Activated B cell treated with CpG ODN at 0.5 μM for 24 hours (primary cell): ENCODE results near the gene CDH26. TPM values are rescaled to one million over a fixed set of nuclear protein-coding genes. Genes with fewer than 3 reads are reported as not detected.

Source experiments
- ATAC-seq: fragments of 200-7000 bp; cut with Tn5 transposase; one replicate; pipeline ENCODE4 v1.10.0; 2021; ENCODE audit warnings: low read depth, mild to moderate bottlenecking, moderate library complexity
- CTCF ChIA-PET: fragments of 350-600 bp; sonication (Branson Sonifier 250); formaldehyde crosslinking; loops from one replicate; lab custom pipeline; 2021; ENCODE audit warnings: antibody characterized with exemption; lab: Charles Lee
- POLR2A ChIA-PET: fragments of 350-600 bp; sonication (Branson Sonifier 250); formaldehyde crosslinking; loops from one replicate; lab custom pipeline; 2021; ENCODE audit warnings: antibody characterized with exemption; lab: Charles Lee
- DNase-seq: peaks from one replicate; pipeline ENCODE4 v3.0.0; 2022
- H3K27ac Mint-ChIP-seq: one replicate; pipeline ENCODE4 v1.8.0; 2020; ENCODE audit warnings: mixed read lengths
- H3K27me3 Mint-ChIP-seq: one replicate; pipeline ENCODE4 v1.8.0; 2021; ENCODE audit warnings: mixed read lengths
- H3K36me3 Mint-ChIP-seq: one replicate; pipeline ENCODE4 v1.8.0; 2021; ENCODE audit warnings: low read depth, mixed read lengths
- H3K4me1 Mint-ChIP-seq: one replicate; pipeline ENCODE4 v1.8.0; 2021; ENCODE audit warnings: mixed read lengths
- H3K4me3 Mint-ChIP-seq: one replicate; pipeline ENCODE4 v1.8.0; 2020; ENCODE audit warnings: mild to moderate bottlenecking, mixed read lengths
- H3K9me3 Mint-ChIP-seq: one replicate; pipeline ENCODE4 v1.8.0; 2020; ENCODE audit warnings: mixed read lengths
- intact Hi-C: fragments of 100-400 bp; cut with micrococcal nuclease; formaldehyde crosslinking; loops from one replicate; pipeline ENCODE4 v1.15.1; 2024
- total RNA-seq: library from RNA; stranded (reverse); gene quantifications from 2 replicates; pipeline ENCODE4 v1.2.3, GENCODE V29; 2022
- TF ChIP-seq, protein P1 (sequence below): fragments of 200-600 bp; IDR thresholded peaks from one replicate; pipeline ENCODE4 v1.8.0; 2022; ENCODE audit warnings: antibody characterized with exemption, mild to moderate bottlenecking

The CDH26 gene
- total RNA-seq, 1 donor from 2014 or later = 1.4 TPM

- intact Hi-C loops = no loop called here
- ChIA-PET POLR2A (no interaction called here), CTCF (no interaction called here)
- no peaks in the 10 kb centered on the region for H3K27me3 Mint-ChIP-seq
- DNase-seq = no peak
- no peaks in the 10 kb centered on the region for H3K9me3 Mint-ChIP-seq
- TF ChIP-seq, protein P1, sequence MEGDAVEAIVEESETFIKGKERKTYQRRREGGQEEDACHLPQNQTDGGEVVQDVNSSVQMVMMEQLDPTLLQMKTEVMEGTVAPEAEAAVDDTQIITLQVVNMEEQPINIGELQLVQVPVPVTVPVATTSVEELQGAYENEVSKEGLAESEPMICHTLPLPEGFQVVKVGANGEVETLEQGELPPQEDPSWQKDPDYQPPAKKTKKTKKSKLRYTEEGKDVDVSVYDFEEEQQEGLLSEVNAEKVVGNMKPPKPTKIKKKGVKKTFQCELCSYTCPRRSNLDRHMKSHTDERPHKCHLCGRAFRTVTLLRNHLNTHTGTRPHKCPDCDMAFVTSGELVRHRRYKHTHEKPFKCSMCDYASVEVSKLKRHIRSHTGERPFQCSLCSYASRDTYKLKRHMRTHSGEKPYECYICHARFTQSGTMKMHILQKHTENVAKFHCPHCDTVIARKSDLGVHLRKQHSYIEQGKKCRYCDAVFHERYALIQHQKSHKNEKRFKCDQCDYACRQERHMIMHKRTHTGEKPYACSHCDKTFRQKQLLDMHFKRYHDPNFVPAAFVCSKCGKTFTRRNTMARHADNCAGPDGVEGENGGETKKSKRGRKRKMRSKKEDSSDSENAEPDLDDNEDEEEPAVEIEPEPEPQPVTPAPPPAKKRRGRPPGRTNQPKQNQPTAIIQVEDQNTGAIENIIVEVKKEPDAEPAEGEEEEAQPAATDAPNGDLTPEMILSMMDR = no peak
- ATAC-seq = no peak
- H3K4me3 Mint-ChIP-seq = no peak overlapping the region
- peaks cover 13% of the 10 kb centered on the region for H3K4me1 Mint-ChIP-seq
- no peak overlapping the region for H3K27ac Mint-ChIP-seq
- H3K36me3 Mint-ChIP-seq = no peaks in the 10 kb centered on the region
These were observed 104.3 kb downstream of the CDH26 start for GRCh38 chr20:60062431-60063047.

GRCh38 chr20:60063048-60063451, 104.8 kb downstream of the CDH26 start:
- ATAC-seq = no peak
- no peak overlapping the region for H3K27ac Mint-ChIP-seq
- TF ChIP-seq, protein P1 = no peak
- POLR2A ChIA-PET = no interaction called here
- CTCF ChIA-PET = no interaction called here
- no peak for DNase-seq
- no peaks in the 10 kb centered on the region for H3K27me3 Mint-ChIP-seq
- peaks cover 7% of the 10 kb centered on the region for H3K4me1 Mint-ChIP-seq
- no peaks in the 10 kb centered on the region for H3K36me3 Mint-ChIP-seq
- H3K9me3 Mint-ChIP-seq = no peaks in the 10 kb centered on the region
- intact Hi-C loops = no loop called here
- no peak overlapping the region for H3K4me3 Mint-ChIP-seq

DNA sequence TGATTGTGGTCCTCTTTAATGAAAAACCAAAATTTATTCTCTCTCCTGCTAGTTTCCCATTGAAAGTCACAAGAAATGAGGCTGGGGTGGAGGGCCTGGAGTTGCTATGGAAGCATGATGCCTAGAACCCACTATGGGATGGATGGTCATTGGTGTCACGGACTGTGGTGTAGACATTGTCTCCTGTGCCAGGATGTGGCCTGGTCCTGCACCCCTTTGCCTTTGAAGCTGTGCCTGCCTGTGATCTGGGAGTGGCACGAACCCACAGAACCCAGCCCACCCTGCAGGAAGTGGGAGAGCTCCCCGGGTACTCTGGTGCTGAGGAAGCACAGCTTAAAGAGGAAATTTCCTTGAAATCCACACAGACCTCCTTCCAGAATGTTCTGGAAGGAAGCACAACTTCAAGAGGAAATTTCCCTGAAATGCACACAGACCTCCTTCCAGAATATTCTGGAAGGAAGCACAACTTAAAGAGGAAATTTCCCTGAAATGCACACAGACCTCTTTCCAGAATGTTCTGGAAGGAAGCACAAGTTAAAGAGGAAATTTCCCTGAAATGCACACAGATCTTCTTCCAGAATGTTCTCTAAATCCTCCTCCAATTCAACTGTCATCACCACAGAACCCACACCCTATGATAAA, 105.6 kb downstream of the CDH26 start:
- ChIA-PET CTCF (no interaction called here), POLR2A (no interaction called here)
- no peaks in the 10 kb centered on the region for H3K4me1 Mint-ChIP-seq
- no peaks in the 10 kb centered on the region for H3K36me3 Mint-ChIP-seq
- H3K27me3 Mint-ChIP-seq = no peaks in the 10 kb centered on the region
- no peak overlapping the region for H3K27ac Mint-ChIP-seq
- H3K4me3 Mint-ChIP-seq = no peak overlapping the region
- H3K9me3 Mint-ChIP-seq = no peaks in the 10 kb centered on the region
- TF ChIP-seq, protein P1 = no peak
- no peak for DNase-seq
- intact Hi-C loops = no loop called here
- no peak for ATAC-seq

Other genes starting within 250 kb of the CDH26 start
- gene SYCP2, start 24.8 kb upstream of the CDH26 start, total RNA-seq = 1.3 and 2.1 TPM in 2 replicates
- 7.1 and 7.5 TPM in 2 replicates for gene PPP1R3D, start 18.1 kb upstream of the CDH26 start, total RNA-seq
- gene FAM217B, start 18.0 kb upstream of the CDH26 start, total RNA-seq = 15.1 and 18.9 TPM in 2 replicates